ENCODE data around the gene MYBPC2. TPM values are rescaled to one million over a fixed set of nuclear protein-coding genes. Genes with fewer than 3 reads are reported as not detected.
A peak's percentile ranks its signal among the peaks of the same experiment; 100 is the strongest.

MYBPC2 gene
- total RNA-seq, 1 experiment from 2014 or later: not detected

- DNase-seq (no peak), ATAC-seq (no peak; the same call in 1 of the 2 replicates)
- Histone ChIP-seq H3K27ac (ENCODE audit: low read length) (peak overlapping the region; percentile 20), H3K36me3 (ENCODE audit: low read depth, low read length) (no peaks in the 10 kb centered on the region), H3F3A (ENCODE audit: low read length, unreplicated experiment) (no peaks in the 10 kb centered on the region), H3K4me1 (ENCODE audit: insufficient read depth, low read length) (0 out of 2 replicates have a peak, but pooled peaks cover 7% of the 10 kb centered on the region), H3K27me3 (ENCODE audit: low read length) (no peaks in the 10 kb centered on the region), H3K9me2 (replicated peaks; ENCODE audit: low read length) (no peaks in the 10 kb centered on the region), H3K9me3 (ENCODE audit: low read length) (no peaks in the 10 kb centered on the region), H3K9ac (ENCODE audit: low read length) (peak overlapping the region; percentile 83), H3K4me2 (ENCODE audit: low read length) (peak overlapping the region; percentile 90), H3K79me2 (ENCODE audit: low read length) (0 out of 2 replicates have a peak, but pooled peaks cover 3% of the 10 kb centered on the region), H3K4me3 (ENCODE audit: low read length) (peak overlapping the region; percentile 84), H2AFZ (ENCODE audit: low read length) (peak overlapping the region; percentile 80), H4K20me1 (ENCODE audit: low read length) (no peaks in the 10 kb centered on the region)
- intact Hi-C loops (cut with micrococcal nuclease): loop anchor here (1.0 kb wide), 2 partner anchors 134 to 181 kb away; partner anchors contain the start of genes KCNC3 and NR1H2
- TF ChIP-seq EZH2phosphoT487 (IDR thresholded peaks at IDR 0.05; ENCODE audit: borderline replicate concordance, low read length): no peak
- TF ChIP-seq EZH2 (IDR thresholded peaks at IDR 0.05; ENCODE audit: low read length, unreplicated experiment): no peak
- no peak for TF ChIP-seq CTCF (conservative IDR thresholded peaks at IDR 0.05; ENCODE audit: low read depth, low read length)
- TSS peak; percentile 72 for BruUV-seq (replicated peaks)
- ChIA-PET POLR2A (ENCODE audit: unreplicated experiment) (interaction anchor here (0.5 to 0.6 kb wide), 5 partner anchors 135 to 329 kb away, joined by 3 to 8 read pairs (median 5); partner anchors contain the start of gene MYH14), CTCF (interaction anchor here (0.6 to 0.7 kb wide), 3 partner anchors 202 to 260 kb away, joined by 4 to 6 read pairs (median 6); no protein-coding TSS in a partner anchor)
Measured at GRCh38 chr19:50510700-50511068, 78.0 kb downstream of the MYBPC2 start.

GRCh38 chr19:50511069-50511822 is 78.6 kb downstream of the MYBPC2 start, which contains the start of gene JOSD2:
TSS of gene JOSD2 (minus strand) at chr19:50511191. CDS start at chr19:50510431, 760 bp downstream.
- intact Hi-C loops (cut with micrococcal nuclease): loop anchor here (1.0 kb wide), 2 partner anchors 135 to 182 kb away; partner anchors contain the start of genes KCNC3 and NR1H2

More at GRCh38 chr19:50511069-50511822, 78.6 kb downstream of the MYBPC2 start, which contains the start of gene JOSD2:
- Histone ChIP-seq H3K4me3 (ENCODE audit: low read length) (peak within 1 kb of the TSS; percentile 84), H3K27ac (ENCODE audit: low read length) (peak within 1 kb of the TSS; percentile 20), H3K4me2 (ENCODE audit: low read length) (peak within 1 kb of the TSS; percentile 90), H3K9me3 (ENCODE audit: low read length) (no peaks in the 10 kb centered on the region), H4K20me1 (ENCODE audit: low read length) (no peaks in the 10 kb centered on the region), H3K4me1 (ENCODE audit: insufficient read depth, low read length) (0 out of 2 replicates have a peak, but pooled peaks cover 7% of the 10 kb centered on the region), H3F3A (ENCODE audit: low read length, unreplicated experiment) (no peaks in the 10 kb centered on the region), H2AFZ (ENCODE audit: low read length) (peak within 1 kb of the TSS; percentile 80), H3K79me2 (ENCODE audit: low read length) (0 out of 2 replicates have a peak, but pooled peaks cover 3% of the 10 kb centered on the region), H3K9ac (ENCODE audit: low read length) (peak within 1 kb of the TSS; percentile 83), H3K9me2 (replicated peaks; ENCODE audit: low read length) (no peaks in the 10 kb centered on the region), H3K36me3 (ENCODE audit: low read depth, low read length) (no peaks in the 10 kb centered on the region), H3K27me3 (ENCODE audit: low read length) (no peaks in the 10 kb centered on the region)
- TF ChIP-seq EZH2phosphoT487 (IDR thresholded peaks at IDR 0.05; ENCODE audit: borderline replicate concordance, low read length) (no peak), EZH2 (IDR thresholded peaks at IDR 0.05; ENCODE audit: low read length, unreplicated experiment) (no peak), CTCF (conservative IDR thresholded peaks at IDR 0.05; ENCODE audit: low read depth, low read length) (no peak)
- POLR2A ChIA-PET (ENCODE audit: unreplicated experiment): interaction anchor here (0.5 to 0.6 kb wide), 6 partner anchors 135 to 328 kb away, joined by 3 to 8 read pairs (median 4); partner anchors contain the start of genes MYH14 and NR1H2
- BruUV-seq (replicated peaks): no TSS peak
- ATAC-seq: peak; percentile 98
- DNase-seq: peak; percentile 99
- CTCF ChIA-PET: interaction anchor here (0.6 to 0.7 kb wide), 4 partner anchors 121 to 261 kb away, joined by 3 to 6 read pairs (median 5); no protein-coding TSS in a partner anchor
